ENCODE measurements around the gene TMEM253. TPM values are rescaled to one million over a fixed set of nuclear protein-coding genes. Genes with fewer than 3 reads are reported as not detected.

TMEM253 gene
- total RNA-seq, 1 donor = not detected

GRCh38 chr14:21102521-21103410, 1.9 kb downstream of the TMEM253 start:
- Histone ChIP-seq H3K27me3 (ENCODE audit: insufficient read depth, low read length) (peaks cover 6% of the 10 kb centered on the region), H3K4me3 (ENCODE audit: insufficient read depth, low read length) (peak overlapping the region; percentile 84), H3K27ac (ENCODE audit: low read depth, low read length) (no peak overlapping the region), H3K79me2 (ENCODE audit: insufficient read depth, low read length) (no peaks in the 10 kb centered on the region), H3K4me2 (ENCODE audit: insufficient read depth, low read length) (peak overlapping the region; percentile 89), H4K20me1 (ENCODE audit: insufficient read depth, low read length) (no peaks in the 10 kb centered on the region), H2AFZ (ENCODE audit: low read length) (peak overlapping the region; percentile 79), H3K4me1 (ENCODE audit: insufficient read depth, low read length) (peaks cover 40% of the 10 kb centered on the region), H3K9me3 (ENCODE audit: low read depth, low read length) (no peaks in the 10 kb centered on the region), H3K36me3 (ENCODE audit: insufficient read depth, low read length) (no peaks in the 10 kb centered on the region)
- TF ChIP-seq CTCF (IDR thresholded peaks at IDR 0.05; ENCODE audit: extremely low read depth, low read depth, low read length) = no peak
- peak; percentile 63 for DNase-seq (ENCODE audit: insufficient read length, low spot score, missing footprints)

GRCh38 chr14:21103411-21103709, 2.5 kb downstream of the TMEM253 start:
- TF ChIP-seq CTCF (IDR thresholded peaks at IDR 0.05; ENCODE audit: extremely low read depth, low read depth, low read length) = no peak
- Histone ChIP-seq H3K79me2 (ENCODE audit: insufficient read depth, low read length) (no peaks in the 10 kb centered on the region), H3K4me3 (ENCODE audit: insufficient read depth, low read length) (peak overlapping the region; percentile 84), H3K4me1 (ENCODE audit: insufficient read depth, low read length) (peaks cover 42% of the 10 kb centered on the region), H2AFZ (ENCODE audit: low read length) (peak overlapping the region; percentile 79), H3K27me3 (ENCODE audit: insufficient read depth, low read length) (peaks cover 6% of the 10 kb centered on the region), H3K4me2 (ENCODE audit: insufficient read depth, low read length) (peak overlapping the region; percentile 89), H3K36me3 (ENCODE audit: insufficient read depth, low read length) (no peaks in the 10 kb centered on the region), H3K9me3 (ENCODE audit: low read depth, low read length) (no peaks in the 10 kb centered on the region), H3K27ac (ENCODE audit: low read depth, low read length) (peak overlapping the region; percentile 98), H4K20me1 (ENCODE audit: insufficient read depth, low read length) (no peaks in the 10 kb centered on the region)
- DNase-seq (ENCODE audit: insufficient read length, low spot score, missing footprints) = no peak

GRCh38 chr14:21103710-21104447, 3.0 kb downstream of the TMEM253 start:
- H3K4me2 ChIP-seq (ENCODE audit: insufficient read depth, low read length) = peak overlapping the region; percentile 89
- H3K4me3 ChIP-seq (ENCODE audit: insufficient read depth, low read length) = peak overlapping the region; percentile 84
- peak; percentile 99 for DNase-seq (ENCODE audit: insufficient read length, low spot score, missing footprints)
- no peaks in the 10 kb centered on the region for H3K36me3 ChIP-seq (ENCODE audit: insufficient read depth, low read length)
- H3K27ac ChIP-seq (ENCODE audit: low read depth, low read length) = peak overlapping the region; percentile 98
- H3K79me2 ChIP-seq (ENCODE audit: insufficient read depth, low read length) = no peaks in the 10 kb centered on the region
- H4K20me1 ChIP-seq (ENCODE audit: insufficient read depth, low read length) = no peaks in the 10 kb centered on the region
- TF ChIP-seq CTCF (IDR thresholded peaks at IDR 0.05; ENCODE audit: extremely low read depth, low read depth, low read length) = peak; percentile 78
- H2AFZ ChIP-seq (ENCODE audit: low read length) = peak overlapping the region; percentile 95
- H3K27me3 ChIP-seq (ENCODE audit: insufficient read depth, low read length) = peaks cover 6% of the 10 kb centered on the region
- peaks cover 39% of the 10 kb centered on the region for H3K4me1 ChIP-seq (ENCODE audit: insufficient read depth, low read length)
- H3K9me3 ChIP-seq (ENCODE audit: low read depth, low read length) = no peaks in the 10 kb centered on the region
